IMR-90 (cell line): ENCODE measurements around the gene TRHDE. TPM values are rescaled to one million over a fixed set of nuclear protein-coding genes. Genes with fewer than 3 reads are reported as not detected.

Experiments
- ATAC-seq: fragments of 200-7000 bp; cut with Tn5 transposase; 2 replicates; pipeline ENCODE4 v1.9.1; 2020; ENCODE audit warnings: low read depth, mild to moderate bottlenecking, moderate library complexity
- BruUV-seq: library from RNA; stranded (reverse); fragments of 400-500 nt; replicated peaks from 2 replicates; lab custom pipeline; 2021; lab: Mats Ljungman, UMichigan
- CTCF ChIA-PET: fragments of 300-600 bp; formaldehyde crosslinking; extraction: SDS; loops from one replicate; lab custom pipeline; 2021; ENCODE audit warnings: antibody characterized with exemption; lab: Yijun Ruan, JAX
- POLR2A ChIA-PET: fragments of 300-600 bp; sonication (Branson Sonifier 250); formaldehyde crosslinking; loops from one replicate; lab custom pipeline; 2022; ENCODE audit warnings: antibody characterized with exemption; ENCODE audit not compliant: unreplicated experiment; lab: Charles Lee
- DNase-seq: peaks from one replicate; pipeline ENCODE4 v3.0.0; 2013
- H2AFZ ChIP-seq: replicated peaks from 2 replicates; pipeline ENCODE3; 2013; ENCODE audit warnings: low read length, mild to moderate bottlenecking; ENCODE audit not compliant: poor library complexity
- H2AK5ac ChIP-seq: 2 replicates; pipeline ENCODE4 v1.6.1; 2013; ENCODE audit warnings: low read depth, low read length, inconsistent platforms
- H2AK9ac ChIP-seq: replicated peaks from 2 replicates; pipeline ENCODE3; 2013; ENCODE audit warnings: mild to moderate bottlenecking, low read depth, low read length, moderate library complexity; ENCODE audit not compliant: poor library complexity
- H2BK120ac ChIP-seq: 2 replicates; pipeline ENCODE4 v1.6.1; 2013; ENCODE audit warnings: low read depth, low read length, inconsistent platforms
- H2BK15ac ChIP-seq: 3 replicates; pipeline ENCODE4 v1.6.1; 2013; ENCODE audit warnings: low read depth, low read length, inconsistent platforms
- H2BK20ac ChIP-seq: 2 replicates; pipeline ENCODE4 v1.6.1; 2013; ENCODE audit warnings: low read depth, mild to moderate bottlenecking, inconsistent platforms, low read length, moderate library complexity
- H2BK5ac ChIP-seq: 2 replicates; pipeline ENCODE4 v1.6.1; 2013; ENCODE audit warnings: mild to moderate bottlenecking, low read depth, low read length, inconsistent platforms; ENCODE audit not compliant: poor library complexity, severe bottlenecking
- H3K14ac ChIP-seq: replicated peaks from 2 replicates; pipeline ENCODE4 v1.6.1; 2013; ENCODE audit warnings: low read depth, low read length, inconsistent platforms
- H3K18ac ChIP-seq: 2 replicates; pipeline ENCODE4 v1.6.1; 2013; ENCODE audit warnings: low read depth, low read length, control low read depth
- H3K23ac ChIP-seq: 2 replicates; pipeline ENCODE4 v1.6.1; 2013; ENCODE audit warnings: low read depth, low read length, inconsistent platforms
- H3K27ac ChIP-seq: 2 replicates; pipeline ENCODE4 v1.5.1; 2013; ENCODE audit warnings: mild to moderate bottlenecking, control low read depth, low read length; ENCODE audit not compliant: insufficient read depth
- H3K27me3 ChIP-seq: 2 replicates; pipeline ENCODE4 v1.6.1; 2013; ENCODE audit warnings: low read length; ENCODE audit not compliant: control insufficient read depth, insufficient read depth
- H3K36me3 ChIP-seq: 2 replicates; pipeline ENCODE4 v1.6.1; 2013; ENCODE audit warnings: low read length, mixed read lengths; ENCODE audit not compliant: control insufficient read depth, insufficient read depth
- H3K4ac ChIP-seq: 2 replicates; pipeline ENCODE4 v1.6.1; 2013; ENCODE audit warnings: low read depth, low read length, inconsistent platforms
- H3K4me1 ChIP-seq: 2 replicates; pipeline ENCODE4 v1.6.1; 2013; ENCODE audit warnings: low read length, mixed read lengths; ENCODE audit not compliant: control insufficient read depth, insufficient read depth
- H3K4me2 ChIP-seq: 2 replicates; pipeline ENCODE4 v1.6.1; 2013; ENCODE audit warnings: low read depth, mild to moderate bottlenecking, control low read depth, low read length, moderate library complexity
- H3K4me3 ChIP-seq: 2 replicates; pipeline ENCODE4 v1.5.1; 2013; ENCODE audit warnings: low read depth, mild to moderate bottlenecking, control low read depth, low read length, moderate library complexity; ENCODE audit not compliant: insufficient read depth
- H3K56ac ChIP-seq: 2 replicates; pipeline ENCODE4 v1.6.1; 2013; ENCODE audit warnings: low read length, inconsistent platforms; ENCODE audit not compliant: insufficient read depth; ENCODE audit errors: extremely low read depth
- H3K79me1 ChIP-seq, 2 experiments: 2 replicates each; pipeline ENCODE4 v1.6.1; 2013; ENCODE audit warnings: low read length in 2 of 2, inconsistent platforms in 1 of 2, low read depth in 1 of 2
- H3K9ac ChIP-seq: 2 replicates; pipeline ENCODE4 v1.6.1; 2013; ENCODE audit warnings: low read depth, low read length, control low read depth
- H3K9me1 ChIP-seq: 2 replicates; pipeline ENCODE4 v1.6.1; 2013; ENCODE audit warnings: low read length, inconsistent platforms; ENCODE audit not compliant: insufficient read depth
- H3K9me3 ChIP-seq: 2 replicates; pipeline ENCODE4 v1.6.1; 2013; ENCODE audit warnings: low read length; ENCODE audit not compliant: control insufficient read depth, insufficient read depth
- H4K20me1 ChIP-seq: 2 replicates; pipeline ENCODE4 v1.6.1; 2013; ENCODE audit warnings: low read length, inconsistent platforms; ENCODE audit not compliant: insufficient read depth
- H4K5ac ChIP-seq: 2 replicates; pipeline ENCODE4 v1.6.1; 2013; ENCODE audit warnings: mild to moderate bottlenecking, low read depth, low read length, control low read depth
- H4K8ac ChIP-seq, 2 experiments: 2 replicates each; pipeline ENCODE4 v1.6.1; 2013; ENCODE audit warnings: low read depth in 2 of 2, low read length in 2 of 2, control low read depth in 1 of 2, inconsistent platforms in 1 of 2
- H4K91ac ChIP-seq: 2 replicates; pipeline ENCODE4 v1.6.1; 2013; ENCODE audit warnings: low read depth, low read length, inconsistent platforms; ENCODE audit not compliant: insufficient read depth
- BHLHE40 ChIP-seq: fragments of 150-350 bp; IDR thresholded peaks from 2 replicates; pipeline ENCODE4 v1.6.1; 2016; ENCODE audit warnings: mild to moderate bottlenecking, low read depth, low read length
- CEBPB ChIP-seq: IDR thresholded peaks from 2 replicates; pipeline ENCODE4 v1.6.1; 2012; ENCODE audit warnings: low read depth, low read length, improper control_type of control experiment
- CHD1 ChIP-seq: IDR thresholded peaks from 2 replicates; pipeline ENCODE4 v1.6.1; 2012; ENCODE audit warnings: low read depth, low read length, improper control_type of control experiment
- CTCF ChIP-seq: conservative IDR thresholded peaks from 2 replicates; pipeline ENCODE4 v1.5.1; 2012; ENCODE audit warnings: mild to moderate bottlenecking, low read depth, low read length, improper control_type of control experiment
- ELK1 ChIP-seq: fragments of 150-350 bp; IDR thresholded peaks from 2 replicates; pipeline ENCODE4 v1.6.1; 2016; ENCODE audit warnings: low read depth, mild to moderate bottlenecking, low read length, moderate library complexity, borderline replicate concordance
- FOS ChIP-seq: fragments of 150-350 bp; IDR thresholded peaks from 2 replicates; pipeline ENCODE4 v1.6.1; 2016; ENCODE audit warnings: low read depth, low read length
- MAFK ChIP-seq: IDR thresholded peaks from 2 replicates; pipeline ENCODE4 v1.6.1; 2012; ENCODE audit warnings: low read depth, low read length, improper control_type of control experiment
- MAZ ChIP-seq: IDR thresholded peaks from 2 replicates; pipeline ENCODE4 v1.6.1; 2012; ENCODE audit warnings: low read depth, mild to moderate bottlenecking, low read length, improper control_type of control experiment, moderate library complexity, borderline replicate concordance
- MXI1 ChIP-seq: IDR thresholded peaks from 2 replicates; pipeline ENCODE4 v1.6.1; 2012; ENCODE audit warnings: low read depth, mild to moderate bottlenecking, low read length, moderate library complexity, borderline replicate concordance
- NFE2L2 ChIP-seq: fragments of 150-350 bp; IDR thresholded peaks from 2 replicates; pipeline ENCODE4 v1.6.1; 2016; ENCODE audit warnings: low read depth, mild to moderate bottlenecking, low read length
- POLR2A ChIP-seq: IDR thresholded peaks from 2 replicates; pipeline ENCODE4 v1.6.1; 2012; ENCODE audit warnings: mild to moderate bottlenecking, low read depth, low read length
- RAD21 ChIP-seq: IDR thresholded peaks from 2 replicates; pipeline ENCODE4 v1.6.1; 2012; ENCODE audit warnings: low read length, improper control_type of control experiment
- RCOR1 ChIP-seq: IDR thresholded peaks from 2 replicates; pipeline ENCODE4 v1.6.1; 2012; ENCODE audit warnings: mild to moderate bottlenecking, low read length, improper control_type of control experiment; ENCODE audit not compliant: insufficient replicate concordance
- RFX5 ChIP-seq: IDR thresholded peaks from 2 replicates; pipeline ENCODE4 v1.8.0; 2012; ENCODE audit warnings: low read depth, mild to moderate bottlenecking, low read length, moderate library complexity
- SMC3 ChIP-seq: fragments of 150-350 bp; IDR thresholded peaks from 2 replicates; pipeline ENCODE4 v1.6.1; 2016; ENCODE audit warnings: low read depth, mild to moderate bottlenecking, antibody characterized with exemption, low read length, moderate library complexity
- USF2 ChIP-seq: fragments of 150-350 bp; IDR thresholded peaks from 2 replicates; pipeline ENCODE4 v1.6.1; 2017; ENCODE audit warnings: mild to moderate bottlenecking, antibody characterized with exemption, low read length, low read depth
- WGBS, 2 experiments: methylation state at CpG; one replicate each; pipeline versions ENCODE4 v1.1.5 to v1.1.7; 2013; ENCODE audit warnings: missing lambda C conversion rate in 2 of 2; ENCODE audit not compliant: insufficient read length in 1 of 2; ENCODE audit errors: extremely low coverage in 2 of 2; 5-methylcytosine and 5-hydroxymethylcytosine counted together
- dilution Hi-C: fragments of 300-500 bp; cut with HindIII; formaldehyde crosslinking; loops from one replicate; pipeline ENCODE4 v1.14.3; 2018; ENCODE audit warnings: low sequenced_read_pairs; ENCODE audit not compliant: unreplicated experiment
- in situ Hi-C: fragments of 300-500 bp; cut with MboI; formaldehyde crosslinking; loops from 3 replicates; pipeline ENCODE4 v1.14.3; 2019; ENCODE audit warnings: low sequenced_read_pairs, inconsistent platforms, mixed read lengths
- intact Hi-C: fragments of 100-400 bp; cut with micrococcal nuclease; formaldehyde crosslinking; loops from 2 replicates; pipeline ENCODE4 v1.10.0; 2022
- polyA plus RNA-seq, 3 experiments: library from polyadenylated mRNA; depleted of rRNA; stranded (reverse); fragments of >200 nt; gene quantifications; 2 replicates each; pipeline ENCODE4 v1.2.3, GENCODE V29; 2012; ENCODE audit warnings: low replicate concordance in 1 of 3
- total RNA-seq: library from RNA; depleted of rRNA; stranded (reverse); fragments of >200 nt; gene quantifications from 2 replicates; pipeline ENCODE4 v1.2.3, GENCODE V29; 2012

TRHDE gene
- total and polyA plus RNA-seq, 2 of the 4 experiments (the other 2 are of a cell fraction) = 33.7 to 65.1 TPM

GRCh38 chr12:72472350-72472749, 200.2 kb downstream of the TRHDE start:
- no peak overlapping the region for H2BK5ac ChIP-seq
- POLR2A ChIA-PET = no interaction called here
- H3K9me1 ChIP-seq = no peaks in the 10 kb centered on the region
- H3K79me1 ChIP-seq = peaks cover 3 to 13% of the 10 kb centered on the region in 2 experiments; a peak in 2 of 4 replicates
- H3K56ac ChIP-seq = no peak overlapping the region
- no peak overlapping the region for H2BK15ac ChIP-seq
- CTCF ChIA-PET = interaction anchor here (1.1 kb wide), 1 partner anchor 19 kb away, joined by 5 read pairs; no protein-coding TSS in a partner anchor
- H2BK120ac ChIP-seq = no peak overlapping the region
- no peak overlapping the region for H3K4me2 ChIP-seq
- H4K20me1 ChIP-seq = no peaks in the 10 kb centered on the region
- no peaks in the 10 kb centered on the region for H3K9me3 ChIP-seq
- ATAC-seq = no peak
- TF ChIP-seq CTCF (no peak), MAZ (no peak), RAD21 (no peak), SMC3 (no peak), RCOR1 (no peak), NFE2L2 (no peak), RFX5 (no peak), CEBPB (no peak), USF2 (no peak), CHD1 (no peak), MXI1 (no peak), POLR2A (no peak), ELK1 (no peak), MAFK (no peak), BHLHE40 (no peak), FOS (no peak)
- no peak overlapping the region for H4K91ac ChIP-seq
- no peak overlapping the region for H3K23ac ChIP-seq
- H2BK20ac ChIP-seq = no peak overlapping the region
- H3K4me3 ChIP-seq = no peak overlapping the region
- peaks cover 1% of the 10 kb centered on the region; the same call in 1 of the 2 replicates for H3K4me1 ChIP-seq
- H2AFZ ChIP-seq = no peak overlapping the region
- no peak overlapping the region for H3K14ac ChIP-seq
- H3K27ac ChIP-seq = no peak overlapping the region
- no peak overlapping the region for H2AK9ac ChIP-seq
- H3K9ac ChIP-seq = no peak overlapping the region
- no TSS peak for BruUV-seq
- H3K36me3 ChIP-seq = no peaks in the 10 kb centered on the region
- H3K18ac ChIP-seq = no peak overlapping the region
- intact Hi-C loops (no loop called here), dilution Hi-C loops (no loop called here), in situ Hi-C loops (no loop called here)
- 94% methylated on average over 2 of the region's 3 CpGs; no CpG with 5 or more reads in 1 of the 2 experiments for WGBS, 2 experiments
- H3K27me3 ChIP-seq = no peaks in the 10 kb centered on the region
- no peak for DNase-seq
- H2AK5ac ChIP-seq = no peak overlapping the region
- no peak overlapping the region for H4K8ac ChIP-seq
- no peak overlapping the region for H3K4ac ChIP-seq
- H4K5ac ChIP-seq = no peak overlapping the region
